ENCODE measurements around the gene GLB1L.

The GLB1L gene

DNA sequence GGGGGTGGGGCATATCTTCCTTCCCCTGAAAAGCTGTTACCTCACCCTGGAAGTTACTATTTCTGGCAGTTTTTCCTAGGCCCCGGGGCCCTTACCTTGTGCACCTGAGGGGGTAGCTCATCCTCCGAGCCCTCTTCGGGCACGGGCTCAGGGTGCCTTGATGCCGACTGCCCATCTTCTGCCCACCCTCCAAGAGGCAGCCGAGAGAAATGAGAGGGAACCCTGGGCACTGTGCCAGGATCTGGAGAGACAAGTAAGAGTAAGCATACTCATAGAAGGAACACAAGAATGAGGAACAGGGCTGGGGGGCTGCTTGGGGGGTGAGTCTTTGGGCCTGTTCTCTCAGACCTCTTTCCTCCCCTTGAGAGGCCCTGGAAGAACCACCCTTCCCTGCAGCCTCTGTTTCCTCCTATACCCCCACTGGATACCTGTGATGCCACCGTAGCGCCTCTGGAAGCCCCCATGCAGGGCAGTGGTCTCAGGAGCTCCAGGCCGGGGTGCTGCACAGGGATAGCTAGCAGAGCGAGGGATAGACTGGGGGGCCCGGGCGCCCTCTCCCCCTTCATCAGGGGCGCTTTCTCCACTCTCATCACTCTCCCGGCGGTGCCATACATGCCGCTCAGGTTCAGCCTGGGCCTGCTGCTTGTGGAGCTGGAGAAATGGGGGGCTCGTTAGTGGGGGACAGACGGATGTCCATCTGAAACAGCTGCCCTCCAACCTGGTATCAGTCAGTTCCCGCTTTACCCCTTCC, 24.4 kb downstream of the GLB1L start:
- in situ Hi-C loops (cut with HindIII; ENCODE audit: low pct_ligation_motif_present, low sequenced_read_pairs) = no loop called here
- H3K27me3 ChIP-seq (replicated peaks) = no peaks in the 10 kb centered on the region
- H3K27ac ChIP-seq = no peak overlapping the region
- no peak for TF ChIP-seq CTCF (IDR thresholded peaks at IDR 0.05; ENCODE audit: low read depth, low read length, missing control alignments)
- no peak overlapping the region for H3K4me3 ChIP-seq (ENCODE audit: low read depth, low read length)
- DNase-seq = no peak
- H3K36me3 ChIP-seq (replicated peaks) = peaks cover 52% of the 10 kb centered on the region

- no peaks in the 10 kb centered on the region for H3K27me3 ChIP-seq (replicated peaks)
- TF ChIP-seq CTCF (IDR thresholded peaks at IDR 0.05; ENCODE audit: low read depth, low read length, missing control alignments) = no peak
- peaks cover 44% of the 10 kb centered on the region for H3K36me3 ChIP-seq (replicated peaks)
- in situ Hi-C loops (cut with HindIII; ENCODE audit: low pct_ligation_motif_present, low sequenced_read_pairs) = no loop called here
- no peak overlapping the region for H3K4me3 ChIP-seq (ENCODE audit: low read depth, low read length)
- no peak overlapping the region for H3K27ac ChIP-seq
- DNase-seq = no peak
Measured at GRCh38 chr2:219219784-219220532, 25.3 kb downstream of the GLB1L start.

DNA sequence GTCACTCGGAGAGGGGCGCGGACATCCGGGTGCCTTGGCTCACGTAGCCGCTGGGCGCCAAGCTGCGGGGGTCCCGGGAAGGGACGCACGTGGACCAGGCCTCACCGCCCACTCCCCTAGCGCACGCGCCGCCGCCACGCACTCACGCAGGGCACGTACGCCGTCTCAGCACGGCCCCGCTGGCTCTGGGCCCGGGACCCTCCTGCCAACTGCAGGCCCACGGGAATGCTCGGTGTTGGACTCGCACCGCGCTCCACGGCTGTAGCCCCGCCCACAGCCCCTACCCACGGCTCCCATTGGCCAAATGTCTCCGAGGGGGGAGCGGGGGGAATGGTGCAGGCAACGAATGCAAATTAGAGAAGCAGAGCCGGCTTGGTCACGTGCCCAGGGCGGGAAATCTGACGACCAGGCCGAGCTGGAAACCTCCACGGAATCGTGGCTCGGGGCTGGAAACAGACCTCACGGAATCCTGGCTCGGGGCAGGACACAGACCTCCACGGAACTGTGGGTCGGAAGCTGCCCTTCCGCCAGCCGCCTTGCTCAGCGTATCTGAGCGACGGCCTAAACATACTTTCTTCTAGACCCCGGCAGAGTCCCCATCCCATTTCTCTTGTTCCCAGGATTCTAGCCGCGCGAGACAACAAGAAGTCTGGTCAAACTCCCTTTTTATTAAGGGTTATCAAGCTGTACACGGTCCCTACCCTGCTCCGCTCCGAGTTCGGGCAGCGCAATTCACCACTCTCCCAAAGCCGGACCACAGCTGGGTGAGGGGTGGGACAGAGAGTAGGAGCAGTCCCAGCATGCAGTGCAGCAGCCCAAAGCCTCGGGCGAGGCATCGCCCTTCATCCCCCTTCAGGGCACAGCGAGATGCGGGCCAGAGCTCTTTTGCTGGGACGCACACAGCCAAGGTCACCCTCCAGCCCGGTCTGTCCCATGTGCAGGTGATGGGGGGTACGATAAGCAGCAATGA, 26.2 kb downstream of the GLB1L start, which contains the start of gene ABCB6:
Gene ABCB6, minus strand, starts transcription at position 227 of the 970 bp plus-strand sequence. CDS start 285 bp downstream, outside the sequence.
- peak; percentile 91 for DNase-seq
- H3K4me3 ChIP-seq (ENCODE audit: low read depth, low read length) = peak within 1 kb of the TSS; percentile 64
- H3K36me3 ChIP-seq (replicated peaks) = peaks cover 35% of the 10 kb centered on the region
- no peak for TF ChIP-seq CTCF (IDR thresholded peaks at IDR 0.05; ENCODE audit: low read depth, low read length, missing control alignments)
- H3K27me3 ChIP-seq (replicated peaks) = no peaks in the 10 kb centered on the region
- H3K27ac ChIP-seq = peak within 1 kb of the TSS; percentile 79
- in situ Hi-C loops (cut with HindIII; ENCODE audit: low pct_ligation_motif_present, low sequenced_read_pairs) = no loop called here

DNA sequence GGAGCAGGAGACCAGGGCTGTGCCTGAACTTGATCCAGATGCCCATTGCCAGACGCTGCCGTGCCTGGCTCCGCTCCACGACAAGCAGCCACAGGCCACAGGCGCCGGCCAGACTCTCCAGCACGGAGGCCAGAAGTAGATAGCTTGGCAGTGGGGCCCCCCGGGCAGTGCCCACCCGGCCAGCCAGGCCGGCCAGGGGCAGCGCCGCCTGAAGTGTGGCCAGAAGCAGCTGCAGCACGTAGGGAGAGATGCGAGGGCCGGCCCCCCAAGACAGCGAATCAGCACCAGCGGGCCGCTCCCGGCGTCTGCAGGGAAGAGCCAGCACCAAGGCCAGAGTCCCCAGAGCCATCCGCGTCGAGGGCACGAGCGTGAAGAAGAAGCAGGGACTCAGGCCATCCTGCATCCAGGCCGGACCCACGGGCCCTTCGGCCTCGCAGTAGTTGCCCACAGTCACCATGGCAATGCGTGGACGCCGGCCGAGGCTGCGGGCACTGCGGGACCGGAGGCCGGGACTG, 27.0 kb downstream of the GLB1L start:
- Histone ChIP-seq H3K27ac (peak overlapping the region; percentile 79), H3K4me3 (ENCODE audit: low read depth, low read length) (peak overlapping the region; percentile 64), H3K27me3 (replicated peaks) (no peaks in the 10 kb centered on the region), H3K36me3 (replicated peaks) (peaks cover 28% of the 10 kb centered on the region)
- in situ Hi-C loops (cut with HindIII; ENCODE audit: low pct_ligation_motif_present, low sequenced_read_pairs) = no loop called here
- DNase-seq = peak; percentile 75
- no peak for TF ChIP-seq CTCF (IDR thresholded peaks at IDR 0.05; ENCODE audit: low read depth, low read length, missing control alignments)

DNA sequence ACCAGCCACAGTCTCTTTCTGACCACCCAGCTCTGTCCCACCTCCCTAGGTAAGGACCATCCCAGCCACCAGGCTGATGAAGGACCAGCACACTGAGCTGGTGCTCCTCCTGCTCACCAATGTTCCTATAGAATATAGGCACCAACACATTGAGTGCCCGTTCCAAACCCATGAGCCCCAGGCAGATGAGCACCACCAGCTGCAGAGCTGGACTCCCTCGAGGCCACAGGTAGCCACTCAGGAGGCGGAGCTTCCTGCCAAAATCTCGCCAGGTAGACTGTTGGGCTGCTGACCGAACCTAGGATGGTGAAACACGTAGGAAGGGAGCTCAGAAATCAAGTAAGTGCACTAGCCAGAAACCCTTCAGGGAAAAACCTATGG, 28.7 kb downstream of the GLB1L start:
- no peak for DNase-seq
- TF ChIP-seq CTCF (IDR thresholded peaks at IDR 0.05; ENCODE audit: low read depth, low read length, missing control alignments) = no peak
- Histone ChIP-seq H3K36me3 (replicated peaks) (peaks cover 15% of the 10 kb centered on the region), H3K4me3 (ENCODE audit: low read depth, low read length) (no peak overlapping the region), H3K27me3 (replicated peaks) (no peaks in the 10 kb centered on the region), H3K27ac (no peak overlapping the region)
- in situ Hi-C loops (cut with HindIII; ENCODE audit: low pct_ligation_motif_present, low sequenced_read_pairs) = no loop called here

All from brain microvascular endothelial cell (primary cell).